PC-3 (cell line): Measurements from ENCODE around the gene TEFM.

Source experiments
- CTCF ChIP-seq: fragments of 300-600 bp; sonication (generic); conservative IDR thresholded peaks from 2 replicates; pipeline ENCODE4 v1.5.1; 2017; ENCODE audit warnings: antibody characterized with exemption, low read depth, mild to moderate bottlenecking, low read length
- EZH2 ChIP-seq: fragments of 300-600 bp; sonication (generic); IDR thresholded peaks from one replicate; pipeline ENCODE4 v1.6.1; 2017; ENCODE audit warnings: antibody characterized with exemption, mild to moderate bottlenecking, low read length; ENCODE audit not compliant: unreplicated experiment
- EZH2phosphoT487 ChIP-seq: fragments of 300-600 bp; sonication (generic); IDR thresholded peaks from 2 replicates; pipeline ENCODE4 v1.6.1; 2018; ENCODE audit warnings: mild to moderate bottlenecking, antibody characterized with exemption, low read length, borderline replicate concordance

GRCh38 chr17:30906101-30906911 is at the start of gene TEFM:
- TF ChIP-seq CTCF: no peak
- no peak for TF ChIP-seq EZH2phosphoT487
- no peak for TF ChIP-seq EZH2
